DMS114 treated with DMSO at 0.1 percent for 48 hours (cell line): ENCODE data around the gene OLR1.
A peak's percentile ranks its signal among the peaks of the same experiment; 100 is the strongest.
"Not testable (repeated sequence)": the region's sequence is repeated elsewhere in the genome, so short reads cannot be mapped to it uniquely, and the experiment has no call there.

Source experiments
- DNase-seq: peaks from one replicate; lab custom pipeline; 2025; ENCODE audit not compliant: unreplicated experiment; lab: John Stamatoyannopoulos, UW

Gene OLR1

GRCh38 chr12:10191865-10192264 lies 19.9 kb upstream of the OLR1 start:
- DNase-seq, result no peak

- peak; percentile 63 for DNase-seq
Measured at GRCh38 chr12:10190558-10191388, 18.8 kb upstream of the OLR1 start.

- DNase-seq, result no peak
Measured at GRCh38 chr12:10189653-10190052, 17.7 kb upstream of the OLR1 start.

- DNase-seq, result not testable (repeated sequence)
Measured at GRCh38 chr12:10186958-10187357, 15.0 kb upstream of the OLR1 start.

GRCh38 chr12:10186299-10186698 lies 14.4 kb upstream of the OLR1 start:
- DNase-seq, result no peak

GRCh38 chr12:10184261-10184843 lies 12.4 kb upstream of the OLR1 start:
- DNase-seq, result no peak

- DNase-seq, result no peak
Measured at GRCh38 chr12:10182354-10183049, 10.6 kb upstream of the OLR1 start.

GRCh38 chr12:10179776-10180181 lies 7.8 kb upstream of the OLR1 start:
- DNase-seq, result no peak

GRCh38 chr12:10178821-10179220 lies 6.9 kb upstream of the OLR1 start, which contains the start of gene TMEM52B:
Gene TMEM52B, plus strand, starts transcription at chr12:10179032. Its CDS starts 543 bp downstream, at chr12:10179575.
- DNase-seq, result no peak

- DNase-seq, result no peak
Measured at GRCh38 chr12:10175846-10176636, 4.1 kb upstream of the OLR1 start.

GRCh38 chr12:10174986-10175614 lies 3.2 kb upstream of the OLR1 start:
- DNase-seq, result no peak

GRCh38 chr12:10170216-10170615 lies 1.7 kb downstream of the OLR1 start:
- no peak for DNase-seq

GRCh38 chr12:10169104-10169503 lies 2.8 kb downstream of the OLR1 start:
- DNase-seq, result no peak

GRCh38 chr12:10167599-10167998 lies 4.3 kb downstream of the OLR1 start:
- DNase-seq, result no peak

GRCh38 chr12:10165421-10165820 lies 6.5 kb downstream of the OLR1 start:
- no peak for DNase-seq

GRCh38 chr12:10163084-10163483 lies 8.8 kb downstream of the OLR1 start:
- DNase-seq, result no peak

GRCh38 chr12:10160617-10161385 lies 11.1 kb downstream of the OLR1 start:
- DNase-seq, result no peak

GRCh38 chr12:10159280-10159679 lies 12.7 kb downstream of the OLR1 start:
- DNase-seq, result no peak

GRCh38 chr12:10158406-10158805 lies 13.5 kb downstream of the OLR1 start:
- no peak for DNase-seq

- DNase-seq, result no peak
Measured at GRCh38 chr12:10155966-10156365, 16.0 kb downstream of the OLR1 start.
